HG02840 (cell line): ENCODE measurements around the gene TUBA3C.

ENCODE experiments used
- ATAC-seq: cut with Tn5 transposase; IDR thresholded peaks from one replicate; pipeline ENCODE4 v1.9.1; 2021; ENCODE audit warnings: mild to moderate bottlenecking, moderate library complexity, moderate number of reproducible peaks; ENCODE audit not compliant: unreplicated experiment, low FRiP score

The TUBA3C gene

DNA sequence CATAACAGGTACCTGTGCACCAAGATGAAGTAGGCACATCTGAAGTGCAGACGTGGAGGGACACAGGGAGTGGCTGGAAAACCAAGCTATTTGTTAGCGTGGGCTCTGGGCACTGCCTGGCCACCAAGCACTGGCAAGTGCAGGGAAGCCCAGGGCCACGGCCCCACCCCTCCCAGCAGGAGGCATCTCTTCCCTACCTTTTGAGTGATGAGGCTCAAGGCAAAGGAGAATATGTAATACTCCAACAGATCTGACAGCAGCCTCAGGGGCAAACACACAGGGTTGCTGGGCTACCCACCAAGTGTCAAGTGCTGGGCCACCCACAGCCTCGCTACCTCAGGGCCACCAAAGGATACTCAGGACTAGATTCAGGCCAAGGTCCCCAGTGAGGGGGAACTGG is 11.6 kb downstream of the TUBA3C start:
- no peak for ATAC-seq

DNA sequence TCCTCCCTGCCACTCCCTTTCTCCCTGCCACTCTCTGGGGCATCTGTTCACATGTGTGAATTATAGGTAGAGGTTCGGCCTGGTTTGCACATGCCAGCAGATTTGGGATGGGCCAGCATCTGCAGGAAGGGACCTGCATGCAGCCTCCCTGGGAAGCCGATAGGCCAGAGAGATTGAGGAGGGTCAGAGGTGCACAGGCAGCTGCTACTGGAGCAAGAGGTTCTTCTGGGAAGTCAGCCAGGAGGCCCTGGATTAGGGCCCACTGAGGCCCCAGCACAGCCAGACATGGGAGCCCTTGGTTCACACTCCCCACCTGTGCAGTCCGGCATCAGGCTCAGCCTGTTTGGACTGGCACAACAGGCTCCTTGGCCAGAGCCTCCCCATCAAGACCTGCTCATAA is 12.1 kb downstream of the TUBA3C start:
- no peak for ATAC-seq

DNA sequence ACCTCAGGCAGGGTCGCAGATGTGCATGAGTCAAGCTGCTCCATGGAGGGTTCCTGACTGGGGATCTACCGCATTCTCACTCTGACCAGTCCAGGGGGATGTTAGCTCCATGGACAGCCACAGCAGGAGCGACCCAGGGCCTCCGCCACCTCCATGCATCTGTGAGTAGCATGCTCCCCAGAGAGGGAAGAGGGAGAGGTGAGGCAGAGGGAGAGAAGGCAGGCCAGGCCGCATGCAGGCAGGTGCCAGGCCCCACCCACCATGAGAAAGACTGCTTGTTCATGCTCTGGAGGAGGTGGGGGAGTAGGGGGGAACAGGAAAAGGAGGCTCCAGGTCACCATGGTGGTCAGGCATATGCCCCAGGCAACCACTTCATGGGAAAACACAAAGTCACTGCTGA is 20.3 kb downstream of the TUBA3C start:
- ATAC-seq: no peak

DNA sequence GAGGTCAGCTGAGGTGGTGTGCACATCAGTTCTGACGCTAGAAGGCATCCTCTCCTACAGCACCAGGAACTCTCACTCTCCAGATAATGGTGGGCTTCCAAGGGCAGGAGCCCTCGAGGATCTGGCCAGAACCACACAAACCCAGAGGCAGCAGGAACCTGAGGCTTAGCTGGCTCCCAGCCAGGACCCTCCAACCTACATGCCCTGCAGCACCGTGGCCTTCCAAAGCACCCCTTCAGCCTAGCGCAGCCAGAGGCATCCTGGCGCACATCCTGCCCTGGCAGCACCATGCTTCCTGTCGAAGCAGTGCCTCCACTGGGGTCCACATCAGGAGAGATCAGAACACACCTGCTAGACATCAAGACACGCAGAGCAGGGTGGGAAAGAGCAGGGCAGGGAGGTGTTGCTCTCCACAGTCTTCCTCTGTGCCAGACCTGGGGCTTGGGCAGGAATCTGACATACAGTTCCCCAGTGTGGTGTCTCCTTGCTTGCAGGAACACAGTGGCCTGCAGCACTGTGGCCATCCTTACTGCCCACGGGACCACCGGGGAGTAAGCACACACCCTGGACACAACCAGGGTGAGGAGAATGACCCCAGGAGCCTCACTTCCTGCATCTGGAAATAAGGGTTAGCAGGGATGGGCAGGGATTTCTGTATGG is 21.7 kb downstream of the TUBA3C start:
- ATAC-seq: no peak

DNA sequence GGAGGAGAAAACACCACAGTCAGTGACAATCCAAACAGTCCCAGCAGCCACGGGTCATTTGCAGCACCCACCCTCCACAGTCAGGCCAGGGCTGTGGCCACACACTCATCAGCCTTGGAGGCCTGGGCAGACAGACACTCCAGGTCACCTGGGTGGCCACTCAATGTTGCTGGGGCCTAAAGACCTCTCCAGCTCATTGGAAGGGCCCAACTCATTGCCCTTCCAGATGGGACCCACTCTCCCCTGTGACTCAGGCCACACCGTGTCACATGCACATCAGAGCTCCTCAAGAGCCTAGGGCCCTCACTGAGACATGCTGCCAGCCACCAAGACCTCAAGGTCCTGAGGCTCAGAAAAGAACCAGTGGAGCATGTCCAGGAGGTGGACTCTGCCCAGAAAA is 22.4 kb downstream of the TUBA3C start:
- no peak for ATAC-seq

DNA sequence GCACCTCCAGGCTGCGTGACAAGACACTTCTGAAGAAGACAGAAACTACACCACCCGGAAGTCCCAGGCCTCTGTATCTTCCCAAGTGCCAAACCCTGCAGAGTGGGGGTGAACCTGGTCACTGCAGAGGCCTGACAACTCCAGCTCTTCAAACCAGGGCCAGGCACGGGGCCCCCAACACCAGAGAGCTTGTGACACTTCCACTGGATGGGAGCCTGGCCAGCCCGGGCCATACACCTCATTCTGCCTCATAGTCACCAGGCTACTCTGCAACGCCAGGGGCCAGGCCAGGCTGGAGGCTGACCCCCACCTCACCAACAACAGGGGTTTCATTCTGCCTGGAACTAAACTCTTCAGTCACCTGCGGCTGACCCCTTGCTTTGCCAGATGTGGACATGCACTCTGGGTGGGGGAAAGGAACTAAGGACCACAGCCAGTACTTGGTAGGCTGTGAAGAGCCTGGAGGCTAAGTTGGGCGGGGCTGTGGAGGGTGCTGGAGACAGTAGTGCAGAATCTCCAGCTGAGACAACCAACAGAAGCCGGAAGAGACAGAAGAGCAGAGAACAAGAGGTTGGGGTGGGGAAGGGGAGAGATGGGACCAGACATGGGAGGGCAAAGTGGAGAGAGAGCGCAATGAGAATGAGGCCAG is 23.0 kb downstream of the TUBA3C start:
- ATAC-seq: no peak

DNA sequence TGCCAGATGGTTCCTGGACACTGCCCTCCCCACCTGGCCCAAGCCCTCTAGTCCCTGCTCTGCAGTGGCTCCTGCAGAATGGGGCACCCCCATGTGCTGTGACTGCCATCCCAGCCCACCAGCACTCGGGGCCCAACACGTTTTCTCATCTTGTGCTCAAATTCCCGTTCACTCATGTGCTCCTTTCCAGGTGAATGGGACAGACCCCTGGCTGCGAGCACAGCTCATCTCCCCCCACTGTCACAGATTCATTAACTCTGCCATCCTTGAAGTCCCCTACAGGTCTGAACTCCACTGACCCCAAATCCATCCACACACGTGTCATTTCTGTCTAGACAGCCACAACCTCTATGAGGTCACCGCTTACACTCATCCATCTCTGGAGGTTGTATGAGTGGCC is 23.6 kb downstream of the TUBA3C start:
- ATAC-seq: no peak

DNA sequence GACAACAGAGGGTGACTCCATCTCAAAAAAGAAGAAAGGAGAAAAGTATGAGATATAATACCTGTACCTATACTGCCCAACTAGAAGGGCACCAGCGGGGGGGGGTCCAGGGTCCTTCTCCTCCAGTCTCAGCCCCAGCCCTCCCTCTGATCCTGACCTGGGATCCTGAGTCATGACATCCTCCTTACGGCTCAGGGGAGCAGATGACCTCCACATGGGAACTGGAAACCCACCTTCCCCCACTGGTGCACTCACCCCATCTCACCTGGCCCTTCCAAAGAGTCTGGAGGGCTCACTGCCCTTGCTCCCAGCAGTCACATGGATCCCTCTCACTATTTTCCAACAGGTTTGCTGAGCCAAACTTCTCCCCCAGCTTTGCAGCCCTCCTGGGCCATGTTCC is 24.2 kb downstream of the TUBA3C start:
- no peak for ATAC-seq

GRCh38 chr13:19156013-19156825 is 25.4 kb downstream of the TUBA3C start:
- ATAC-seq: no peak

DNA sequence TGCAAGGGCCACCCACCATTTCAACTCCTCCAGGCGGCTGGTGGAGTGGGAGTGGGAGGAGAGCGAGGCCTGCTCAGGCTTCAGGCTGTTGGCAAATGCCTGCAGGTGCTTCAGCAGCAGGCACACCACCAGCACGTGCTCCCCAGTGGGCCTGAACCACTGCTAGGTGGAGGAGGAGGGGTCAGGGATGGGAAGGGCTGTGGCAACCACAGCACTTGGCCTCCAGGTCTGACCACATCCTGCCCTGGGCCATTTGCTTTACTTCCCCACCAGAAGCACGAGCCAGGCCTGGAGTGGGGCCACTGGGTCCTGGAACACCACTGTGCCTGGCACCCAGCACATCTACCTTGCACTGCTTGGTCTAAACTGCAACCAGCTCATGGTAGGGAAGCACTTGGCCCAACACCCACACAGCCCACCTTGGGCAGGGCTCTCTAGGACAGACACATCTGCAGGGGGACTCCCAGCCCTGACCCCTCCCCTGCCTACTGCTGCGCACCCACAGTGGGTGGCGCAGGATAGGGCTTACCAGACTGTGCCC is 26.2 kb downstream of the TUBA3C start:
- ATAC-seq: no peak

- no peak for ATAC-seq
These were observed 26.8 kb downstream of the TUBA3C start for GRCh38 chr13:19154843-19155242.

DNA sequence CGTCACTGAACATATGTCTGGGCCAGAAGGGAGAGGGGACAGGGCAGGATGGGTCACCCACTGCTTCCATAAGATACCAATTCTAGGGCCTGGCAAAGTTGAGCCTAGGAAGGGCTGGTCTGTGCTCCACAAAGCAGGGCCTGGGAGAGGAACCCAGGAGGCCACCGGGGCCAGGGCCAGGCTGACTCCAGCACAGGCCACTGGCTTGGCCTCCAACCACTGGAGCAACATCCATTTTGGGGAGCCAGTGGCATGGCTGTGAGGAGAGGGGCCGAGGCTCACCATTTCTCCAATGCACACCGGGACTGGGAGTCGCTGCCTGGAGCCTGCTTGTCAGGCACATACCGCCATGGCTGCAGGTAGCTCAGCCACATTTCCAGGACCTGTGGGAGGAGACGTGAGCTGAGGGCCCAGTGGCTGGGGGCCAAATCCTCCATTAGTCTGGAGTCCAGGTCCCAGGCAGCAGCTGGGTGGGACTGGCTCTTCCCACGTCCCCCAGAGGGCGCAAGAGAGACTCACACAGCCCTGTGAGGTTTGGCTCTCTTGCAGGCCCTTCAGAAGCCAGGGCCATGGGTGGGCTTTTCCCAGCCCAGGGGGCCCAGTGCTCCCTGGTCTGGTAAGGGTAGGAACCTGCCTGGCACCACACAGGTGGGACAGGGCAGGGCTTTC is 27.7 kb downstream of the TUBA3C start:
- no peak for ATAC-seq

DNA sequence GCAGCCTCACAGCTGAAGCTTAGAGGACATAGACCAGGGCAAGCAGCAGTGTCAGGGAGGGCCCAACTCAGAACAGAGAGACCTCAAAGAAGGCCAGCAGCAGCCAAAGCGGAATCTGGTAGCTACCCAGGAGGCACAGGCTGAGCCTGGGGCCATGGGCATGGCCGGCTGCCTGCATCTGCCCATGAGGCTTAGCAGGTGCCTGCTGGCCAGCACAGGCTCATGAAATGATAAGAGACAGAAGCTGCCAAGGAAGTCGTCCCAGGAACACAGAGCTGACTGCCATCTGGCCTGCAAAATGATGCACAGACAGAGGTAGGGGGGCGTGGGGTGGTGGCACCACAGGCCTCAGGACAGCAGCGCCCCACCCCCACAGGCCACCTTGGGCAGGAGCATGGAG is 29.2 kb downstream of the TUBA3C start:
- ATAC-seq: no peak

- ATAC-seq: no peak
These were observed 29.9 kb downstream of the TUBA3C start for GRCh38 chr13:19151581-19152263.

GRCh38 chr13:19150712-19151228 is 30.9 kb downstream of the TUBA3C start:
- ATAC-seq: no peak

GRCh38 chr13:19150226-19150625 is 31.4 kb downstream of the TUBA3C start:
- no peak for ATAC-seq

- no peak for ATAC-seq
These were observed 33.1 kb downstream of the TUBA3C start for GRCh38 chr13:19148561-19148960.
